ENCODE results near the gene OR10J5.
"Not testable (repeated sequence)": the region's sequence is repeated elsewhere in the genome, so short reads cannot be mapped to it uniquely, and the experiment has no call there.

OR10J5 gene

GRCh38 chr1:159560599-159560998 lies 24.8 kb upstream of the OR10J5 start:
- no peak overlapping the region for H3K4me3 ChIP-seq (ENCODE audit: low read depth, low read length)
- no peak for TF ChIP-seq CTCF (IDR thresholded peaks at IDR 0.05; ENCODE audit: borderline replicate concordance, insufficient read depth, low read depth, low read length)

- no peak overlapping the region for H3K4me3 ChIP-seq (ENCODE audit: low read depth, low read length)
- TF ChIP-seq CTCF (IDR thresholded peaks at IDR 0.05; ENCODE audit: borderline replicate concordance, insufficient read depth, low read depth, low read length) = no peak
Measured at GRCh38 chr1:159556931-159557369, 21.1 kb upstream of the OR10J5 start.

GRCh38 chr1:159554696-159555095 lies 18.9 kb upstream of the OR10J5 start:
- TF ChIP-seq CTCF (IDR thresholded peaks at IDR 0.05; ENCODE audit: borderline replicate concordance, insufficient read depth, low read depth, low read length) = no peak
- no peak overlapping the region for H3K4me3 ChIP-seq (ENCODE audit: low read depth, low read length)

- H3K4me3 ChIP-seq (ENCODE audit: low read depth, low read length) = no peak overlapping the region
- no peak for TF ChIP-seq CTCF (IDR thresholded peaks at IDR 0.05; ENCODE audit: borderline replicate concordance, insufficient read depth, low read depth, low read length)
Measured at GRCh38 chr1:159554261-159554660, 18.5 kb upstream of the OR10J5 start.

- no peak for TF ChIP-seq CTCF (IDR thresholded peaks at IDR 0.05; ENCODE audit: borderline replicate concordance, insufficient read depth, low read depth, low read length)
- H3K4me3 ChIP-seq (ENCODE audit: low read depth, low read length) = no peak overlapping the region
Measured at GRCh38 chr1:159548126-159548525, 12.3 kb upstream of the OR10J5 start.

GRCh38 chr1:159532922-159533321 lies 2.9 kb downstream of the OR10J5 start:
- H3K4me3 ChIP-seq (ENCODE audit: low read depth, low read length) = no peak overlapping the region
- TF ChIP-seq CTCF (IDR thresholded peaks at IDR 0.05; ENCODE audit: borderline replicate concordance, insufficient read depth, low read depth, low read length) = no peak

- H3K4me3 ChIP-seq (ENCODE audit: low read depth, low read length) = not testable (repeated sequence)
Measured at GRCh38 chr1:159524792-159525191, 11.0 kb downstream of the OR10J5 start.

- H3K4me3 ChIP-seq (ENCODE audit: low read depth, low read length) = no peak overlapping the region
- no peak for TF ChIP-seq CTCF (IDR thresholded peaks at IDR 0.05; ENCODE audit: borderline replicate concordance, insufficient read depth, low read depth, low read length)
Measured at GRCh38 chr1:159510229-159510541, 25.6 kb downstream of the OR10J5 start.
